A673 (cell line): ENCODE results near the gene POF1B.

ENCODE experiments used
- EZH2 ChIP-seq: fragments of 200-600 bp; sonication (generic); IDR thresholded peaks from 2 replicates; pipeline ENCODE4 v1.6.1; 2017; ENCODE audit warnings: borderline replicate concordance, low read depth, mild to moderate bottlenecking, mixed read lengths, antibody characterized with exemption, low read length; ENCODE audit not compliant: poor library complexity, severe bottlenecking
- TF ChIP-seq, protein P1 (sequence below): fragments of 300-800, 200-600 bp; sonication (generic); conservative IDR thresholded peaks from 2 replicates; pipeline ENCODE4 v1.5.1; 2017; ENCODE audit warnings: low read depth, mild to moderate bottlenecking, antibody characterized with exemption, low read length, moderate library complexity, mixed read lengths

DNA sequence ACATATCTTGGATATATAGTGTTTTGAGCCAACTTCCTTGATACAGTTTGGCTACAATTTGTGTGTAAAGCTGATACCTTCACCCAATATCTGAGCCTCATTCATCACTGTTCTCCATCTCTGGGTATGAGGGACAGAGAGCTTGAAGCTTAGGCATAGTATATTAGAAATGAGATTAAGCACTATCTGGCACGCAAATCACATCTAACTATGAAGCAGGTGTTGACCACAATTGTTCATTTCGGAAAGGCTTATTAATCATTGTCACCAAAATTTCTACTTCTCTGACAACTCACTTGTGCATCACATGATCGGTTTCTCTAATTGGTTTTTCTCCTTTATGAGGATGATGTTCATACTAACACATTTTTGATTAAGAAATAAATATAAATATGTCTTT lies 2.1 kb upstream of the POF1B start:
- TF ChIP-seq, protein P1, sequence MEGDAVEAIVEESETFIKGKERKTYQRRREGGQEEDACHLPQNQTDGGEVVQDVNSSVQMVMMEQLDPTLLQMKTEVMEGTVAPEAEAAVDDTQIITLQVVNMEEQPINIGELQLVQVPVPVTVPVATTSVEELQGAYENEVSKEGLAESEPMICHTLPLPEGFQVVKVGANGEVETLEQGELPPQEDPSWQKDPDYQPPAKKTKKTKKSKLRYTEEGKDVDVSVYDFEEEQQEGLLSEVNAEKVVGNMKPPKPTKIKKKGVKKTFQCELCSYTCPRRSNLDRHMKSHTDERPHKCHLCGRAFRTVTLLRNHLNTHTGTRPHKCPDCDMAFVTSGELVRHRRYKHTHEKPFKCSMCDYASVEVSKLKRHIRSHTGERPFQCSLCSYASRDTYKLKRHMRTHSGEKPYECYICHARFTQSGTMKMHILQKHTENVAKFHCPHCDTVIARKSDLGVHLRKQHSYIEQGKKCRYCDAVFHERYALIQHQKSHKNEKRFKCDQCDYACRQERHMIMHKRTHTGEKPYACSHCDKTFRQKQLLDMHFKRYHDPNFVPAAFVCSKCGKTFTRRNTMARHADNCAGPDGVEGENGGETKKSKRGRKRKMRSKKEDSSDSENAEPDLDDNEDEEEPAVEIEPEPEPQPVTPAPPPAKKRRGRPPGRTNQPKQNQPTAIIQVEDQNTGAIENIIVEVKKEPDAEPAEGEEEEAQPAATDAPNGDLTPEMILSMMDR, result no peak
- no peak for TF ChIP-seq EZH2
